Sigmoid colon (tissue), 7 donors: ENCODE data around the gene SPEM1. TPM values are rescaled to one million over a fixed set of nuclear protein-coding genes. Genes with fewer than 3 reads are reported as not detected.

ENCODE experiments used
- DNase-seq: peaks from one replicate; pipeline ENCODE4 v3.0.0-alpha.2; 2019
- H3K27ac ChIP-seq, 4 donors: fragments of 200-600 bp; sonication (generic); one replicate each; pipeline ENCODE4 v1.5.1; 2016 to 2019; ENCODE audit warnings: mild to moderate bottlenecking in 1 of 4
- H3K27me3 ChIP-seq, 3 donors: fragments of 200-600 bp; sonication (generic); one replicate each; pipeline ENCODE4 v1.5.1; 2019; ENCODE audit warnings: mild to moderate bottlenecking in 1 of 3
- H3K36me3 ChIP-seq, 4 donors: fragments of 200-600 bp; sonication (generic); one replicate each; pipeline ENCODE4 v1.5.1; 2016 to 2019
- H3K4me1 ChIP-seq, 4 donors: fragments of 200-600 bp; sonication (generic); one replicate each; pipeline ENCODE4 v1.5.1; 2017 to 2019
- H3K4me3 ChIP-seq, 4 donors: fragments of 200-600 bp; sonication (generic); one replicate each; pipeline ENCODE4 v1.5.1; 2017 to 2019; ENCODE audit warnings: mild to moderate bottlenecking in 2 of 4, moderate library complexity in 1 of 4
- H3K9me3 ChIP-seq, 4 donors: fragments of 200-600 bp in 3 of 4; sonication (generic) in 3 of 4; one replicate each; pipeline versions ENCODE4 v1.5.1 to v1.6.1; 2013 to 2019
- EP300 ChIP-seq, 4 donors: sonication (generic); formaldehyde crosslinking; IDR thresholded peaks; one replicate each; pipeline ENCODE4 v1.6.1; 2017; ENCODE audit warnings: antibody characterized with exemption in 4 of 4
- POLR2A ChIP-seq, 2 donors: fragments of 450-650 bp; IDR thresholded peaks; one replicate each; pipeline ENCODE4 v1.6.1; 2016; ENCODE audit warnings: antibody characterized with exemption in 2 of 2, mild to moderate bottlenecking in 2 of 2, moderate library complexity in 2 of 2
- POLR2AphosphoS5 ChIP-seq, 4 donors: sonication (generic); formaldehyde crosslinking; IDR thresholded peaks; one replicate each; pipeline ENCODE4 v1.6.1; 2017; ENCODE audit warnings: antibody characterized with exemption in 4 of 4
- WGBS, 2 donors: extraction: QIAGEN DNeasy Blood & Tissue Kit; methylation state at CpG; one replicate each; pipeline ENCODE4 v1.1.7; 2013; 5-methylcytosine and 5-hydroxymethylcytosine counted together
- intact Hi-C: fragments of 100-400 bp; cut with DNase I; formaldehyde crosslinking; loops from one replicate; pipeline ENCODE4 v1.15.1; 2023
- polyA plus RNA-seq, 3 donors: library from polyadenylated mRNA; stranded (reverse); fragments of 200-250 nt; gene quantifications; one replicate each; pipeline ENCODE4 v1.2.3, GENCODE V29; 2013
- total RNA-seq, 4 donors: library from RNA; depleted of rRNA; stranded (reverse); fragments of >200 nt; gene quantifications; one replicate each; pipeline ENCODE4 v1.1.0, GENCODE V29; 2016
- TF ChIP-seq, protein P1 (sequence below), 4 experiments: fragments of 450-650 bp in 3 of 4; fragments of 200-600 bp in 1 of 4; IDR thresholded peaks; one replicate each; pipeline ENCODE4 v1.5.1; 2016 to 2019; ENCODE audit warnings: antibody characterized with exemption in 4 of 4, mild to moderate bottlenecking in 3 of 4, moderate library complexity in 2 of 4
- donor health status: healthy with polysubstance abuse.
- donor health status: Bipolar disorder and iron deficiency.
- donor health status: healthy.

The SPEM1 gene
- total and polyA plus RNA-seq, 7 donors, result not detected

DNA sequence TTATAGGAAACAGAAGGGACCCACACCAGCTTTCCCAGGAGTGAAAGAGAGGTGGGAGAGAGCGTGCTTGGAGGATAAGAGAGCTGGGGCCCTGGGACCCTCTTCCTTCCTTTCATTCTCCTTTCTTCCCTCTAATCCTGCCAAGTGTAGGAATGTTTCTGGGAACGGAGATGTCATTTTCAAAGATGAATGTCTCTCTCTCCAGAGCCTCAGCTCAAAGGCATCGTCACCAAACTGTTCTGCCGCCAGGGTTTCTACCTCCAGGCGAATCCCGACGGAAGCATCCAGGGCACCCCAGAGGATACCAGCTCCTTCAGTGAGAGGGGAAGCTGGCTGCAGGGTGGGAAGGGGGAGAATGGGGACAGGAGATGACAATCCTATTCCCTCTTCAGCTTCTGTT is 21.1 kb downstream of the SPEM1 start:
- Histone ChIP-seq H3K27me3 (peaks cover 45 to 79% (median 67%) of the 10 kb centered on the region in 3 donors), H3K9me3 (no peaks in the 10 kb centered on the region), H3K27ac (no peak overlapping the region), H3K4me1 (peaks cover 0 to 61% (median 49%) of the 10 kb centered on the region in 4 donors), H3K36me3 (no peaks in the 10 kb centered on the region), H3K4me3 (no peak overlapping the region)
- intact Hi-C loops, result no loop called here
- TF ChIP-seq EP300 (IDR thresholded peaks at IDR 0.05), result no peak
- TF ChIP-seq, protein P1, sequence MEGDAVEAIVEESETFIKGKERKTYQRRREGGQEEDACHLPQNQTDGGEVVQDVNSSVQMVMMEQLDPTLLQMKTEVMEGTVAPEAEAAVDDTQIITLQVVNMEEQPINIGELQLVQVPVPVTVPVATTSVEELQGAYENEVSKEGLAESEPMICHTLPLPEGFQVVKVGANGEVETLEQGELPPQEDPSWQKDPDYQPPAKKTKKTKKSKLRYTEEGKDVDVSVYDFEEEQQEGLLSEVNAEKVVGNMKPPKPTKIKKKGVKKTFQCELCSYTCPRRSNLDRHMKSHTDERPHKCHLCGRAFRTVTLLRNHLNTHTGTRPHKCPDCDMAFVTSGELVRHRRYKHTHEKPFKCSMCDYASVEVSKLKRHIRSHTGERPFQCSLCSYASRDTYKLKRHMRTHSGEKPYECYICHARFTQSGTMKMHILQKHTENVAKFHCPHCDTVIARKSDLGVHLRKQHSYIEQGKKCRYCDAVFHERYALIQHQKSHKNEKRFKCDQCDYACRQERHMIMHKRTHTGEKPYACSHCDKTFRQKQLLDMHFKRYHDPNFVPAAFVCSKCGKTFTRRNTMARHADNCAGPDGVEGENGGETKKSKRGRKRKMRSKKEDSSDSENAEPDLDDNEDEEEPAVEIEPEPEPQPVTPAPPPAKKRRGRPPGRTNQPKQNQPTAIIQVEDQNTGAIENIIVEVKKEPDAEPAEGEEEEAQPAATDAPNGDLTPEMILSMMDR (IDR thresholded peaks at IDR 0.05), result no peak
- no peak for TF ChIP-seq POLR2A (IDR thresholded peaks at IDR 0.05)
- no peak for TF ChIP-seq POLR2AphosphoS5 (IDR thresholded peaks at IDR 0.05)
- DNase-seq, result no peak
- 73 to 81% methylated on average over 7 of the region's 7 CpGs for WGBS, 2 donors

DNA sequence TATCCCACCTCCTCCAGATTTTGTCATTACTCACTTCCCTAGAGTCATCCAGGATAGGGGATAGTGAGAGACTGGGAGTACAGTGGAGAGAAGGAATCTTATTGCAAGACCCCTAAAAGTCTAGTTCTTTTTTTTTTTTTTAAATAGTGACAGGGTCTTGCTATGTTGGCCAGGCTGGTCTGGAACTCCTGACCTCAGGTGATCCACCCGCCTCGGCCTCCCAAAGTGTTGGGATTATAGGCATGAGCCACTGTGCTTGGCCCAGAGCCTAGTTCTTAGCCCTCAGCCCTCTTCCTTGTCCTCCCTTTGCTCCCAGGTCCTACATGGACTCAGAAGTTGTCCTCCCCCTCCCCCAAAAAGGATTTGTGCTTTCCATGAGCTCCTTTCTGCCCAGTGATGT is 22.0 kb downstream of the SPEM1 start:
- WGBS, 2 donors, result 72 to 91% methylated on average over 2 of the region's 2 CpGs
- no peak for DNase-seq
- Histone ChIP-seq H3K36me3 (no peaks in the 10 kb centered on the region), H3K4me1 (peaks cover 0 to 58% (median 43%) of the 10 kb centered on the region in 4 donors), H3K27me3 (peaks cover 42 to 81% (median 74%) of the 10 kb centered on the region in 3 donors), H3K9me3 (no peaks in the 10 kb centered on the region), H3K4me3 (no peak overlapping the region), H3K27ac (no peak overlapping the region)
- intact Hi-C loops, result no loop called here
- TF ChIP-seq EP300 (IDR thresholded peaks at IDR 0.05) (no peak), POLR2AphosphoS5 (IDR thresholded peaks at IDR 0.05) (no peak), POLR2A (IDR thresholded peaks at IDR 0.05) (no peak)
- TF ChIP-seq, protein P1 (IDR thresholded peaks at IDR 0.05), result no peak

DNA sequence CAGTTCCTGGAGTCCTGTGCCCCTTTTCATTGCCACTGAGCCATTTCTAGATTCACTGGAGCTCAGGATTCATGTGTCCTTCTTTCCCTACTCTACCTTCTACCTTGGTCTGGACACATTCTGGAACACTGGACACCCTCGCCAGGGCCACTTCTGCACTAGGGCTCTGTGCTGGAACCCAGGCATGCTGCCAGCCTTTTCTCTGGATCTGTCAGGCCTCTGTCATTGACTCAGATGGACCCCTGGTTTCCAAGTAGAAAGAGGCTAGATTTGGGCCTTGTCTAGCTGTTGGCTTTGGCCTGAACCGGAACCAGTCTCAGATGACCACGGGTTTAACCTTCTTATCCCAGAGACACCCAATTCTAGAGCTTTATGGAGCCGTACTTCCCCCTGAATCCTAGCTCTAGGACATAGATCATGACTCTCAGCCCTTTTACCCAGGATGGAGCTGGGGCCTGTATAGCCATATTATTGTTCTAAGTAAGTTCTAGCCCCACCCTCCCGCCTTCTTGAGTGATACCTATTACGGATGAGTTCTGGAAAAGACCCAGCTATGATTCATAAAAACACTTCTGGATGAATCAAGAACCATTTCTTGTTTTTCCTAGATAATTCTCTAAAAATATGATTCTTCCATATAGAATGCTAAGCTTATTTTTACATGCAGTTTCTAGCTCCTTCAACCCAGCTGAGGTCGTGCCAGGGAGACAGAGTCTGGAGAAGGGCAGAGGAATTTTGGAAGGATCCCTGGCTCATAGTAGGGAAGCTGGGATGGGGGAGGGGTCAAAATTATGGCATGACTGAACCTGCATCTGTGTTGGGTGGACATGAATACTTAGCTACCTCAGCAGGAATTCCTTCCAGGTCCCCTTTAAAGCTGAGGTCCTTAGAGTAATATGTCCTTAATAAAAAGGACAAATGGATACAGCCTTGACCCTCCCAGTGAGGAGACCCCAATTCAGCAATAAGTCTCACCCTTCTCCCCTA is 23.7 kb downstream of the SPEM1 start:
- intact Hi-C loops, result no loop called here
- no peak overlapping the region for H3K27ac ChIP-seq

DNA sequence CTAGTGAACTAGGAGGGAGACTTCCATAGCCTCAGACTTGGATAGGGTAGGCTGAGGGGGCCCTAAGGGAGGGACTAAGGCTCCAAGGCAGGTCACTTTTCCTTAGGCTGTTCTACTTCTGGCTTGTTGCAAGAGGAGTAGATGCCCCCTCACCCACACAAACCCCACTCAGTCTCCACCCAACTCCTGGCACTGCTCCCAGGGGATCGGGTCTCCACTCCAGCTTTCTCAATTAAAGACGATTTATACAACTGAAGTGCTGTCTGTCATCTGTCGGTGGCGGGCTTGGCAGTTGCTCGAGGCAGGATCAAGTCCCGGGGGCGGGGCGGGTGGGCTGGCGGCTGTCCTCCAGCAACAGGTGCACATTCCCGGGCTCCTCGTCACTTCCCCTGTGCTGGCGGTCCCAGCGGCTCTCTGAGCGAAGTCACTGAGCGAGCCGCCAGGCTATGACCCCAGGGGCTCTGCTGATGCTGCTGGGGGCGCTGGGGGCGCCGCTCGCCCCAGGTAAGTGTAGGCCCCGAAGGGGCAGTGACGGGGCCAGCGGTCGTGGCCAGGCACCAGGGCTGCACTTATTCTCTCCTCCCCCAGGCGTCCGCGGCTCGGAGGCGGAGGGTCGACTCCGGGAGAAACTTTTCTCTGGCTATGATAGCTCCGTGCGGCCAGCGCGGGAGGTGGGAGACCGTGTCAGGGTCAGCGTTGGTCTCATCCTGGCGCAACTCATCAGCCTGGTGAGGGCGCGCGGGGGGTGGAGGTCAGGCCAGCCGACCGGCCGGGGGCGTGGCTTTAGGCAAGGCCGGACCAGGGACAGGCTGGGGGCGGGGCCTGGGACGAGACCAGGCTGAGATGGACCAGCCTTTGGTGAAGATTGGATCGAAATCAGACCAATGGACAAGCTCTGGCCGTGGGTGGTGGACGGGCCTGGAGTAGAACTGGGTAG is 24.8 kb downstream of the SPEM1 start, which contains the start of gene CHRNB1:
Gene CHRNB1 (plus strand): TSS at position 380 of the 937 bp plus-strand sequence. CDS start 67 bp downstream, at position 447.
- peaks cover 0 to 31% (median 22%) of the 10 kb centered on the region in 4 donors for H3K4me1 ChIP-seq
- intact Hi-C loops, result no loop called here
- H3K9me3 ChIP-seq, result no peaks in the 10 kb centered on the region
- H3K36me3 ChIP-seq, result no peaks in the 10 kb centered on the region
- H3K27ac ChIP-seq, result no peak within 1 kb of the TSS
- peaks cover 23 to 70% (median 51%) of the 10 kb centered on the region in 3 donors for H3K27me3 ChIP-seq
- DNase-seq, result peak; percentile 77
- WGBS, 2 donors, result 7 to 19% methylated on average over 51 of the region's 51 CpGs
- TF ChIP-seq POLR2AphosphoS5 (IDR thresholded peaks at IDR 0.05), result no peak
- TF ChIP-seq EP300 (IDR thresholded peaks at IDR 0.05), result no peak
- no peak for TF ChIP-seq POLR2A (IDR thresholded peaks at IDR 0.05)
- TF ChIP-seq, protein P1 (IDR thresholded peaks at IDR 0.05), result no peak
- H3K4me3 ChIP-seq, result peak within 1 kb of the TSS in 3 of 4 donors; percentile 18 to 42 (median 34)

More for the DNA sequence above, 23.7 kb downstream of the SPEM1 start:
- H3K4me3 ChIP-seq, result no peak overlapping the region
- H3K4me1 ChIP-seq, result peaks cover 0 to 42% (median 30%) of the 10 kb centered on the region in 4 donors
- TF ChIP-seq POLR2A (IDR thresholded peaks at IDR 0.05), result no peak
- no peak for TF ChIP-seq EP300 (IDR thresholded peaks at IDR 0.05)
- TF ChIP-seq, protein P1 (IDR thresholded peaks at IDR 0.05), result no peak
- TF ChIP-seq POLR2AphosphoS5 (IDR thresholded peaks at IDR 0.05), result no peak
- no peaks in the 10 kb centered on the region for H3K36me3 ChIP-seq
- peaks cover 34 to 81% (median 63%) of the 10 kb centered on the region in 3 donors for H3K27me3 ChIP-seq
- H3K9me3 ChIP-seq, result no peaks in the 10 kb centered on the region
- WGBS, 2 donors, result 79 to 86% methylated on average over 7 of the region's 7 CpGs
- no peak for DNase-seq
